Mammary epithelial cell (primary cell): ENCODE data around the gene CD1B.

Source experiments
- EZH2 ChIP-seq: IDR thresholded peaks from 2 replicates; pipeline ENCODE4 v1.6.1; 2012; ENCODE audit warnings: low read length, inconsistent platforms, borderline replicate concordance
- TF ChIP-seq, protein P1 (sequence below), 2 donors: IDR thresholded peaks in 1 of 2; conservative IDR thresholded peaks in 1 of 2; 2 replicates each; pipeline ENCODE4 v1.5.1; 2011 to 2012; ENCODE audit warnings: inconsistent platforms in 2 of 2, low read length in 2 of 2, mild to moderate bottlenecking in 2 of 2, control low read depth in 1 of 2, low read depth in 1 of 2; ENCODE audit not compliant: insufficient read depth in 1 of 2; ENCODE audit errors: extremely low read depth in 1 of 2

DNA sequence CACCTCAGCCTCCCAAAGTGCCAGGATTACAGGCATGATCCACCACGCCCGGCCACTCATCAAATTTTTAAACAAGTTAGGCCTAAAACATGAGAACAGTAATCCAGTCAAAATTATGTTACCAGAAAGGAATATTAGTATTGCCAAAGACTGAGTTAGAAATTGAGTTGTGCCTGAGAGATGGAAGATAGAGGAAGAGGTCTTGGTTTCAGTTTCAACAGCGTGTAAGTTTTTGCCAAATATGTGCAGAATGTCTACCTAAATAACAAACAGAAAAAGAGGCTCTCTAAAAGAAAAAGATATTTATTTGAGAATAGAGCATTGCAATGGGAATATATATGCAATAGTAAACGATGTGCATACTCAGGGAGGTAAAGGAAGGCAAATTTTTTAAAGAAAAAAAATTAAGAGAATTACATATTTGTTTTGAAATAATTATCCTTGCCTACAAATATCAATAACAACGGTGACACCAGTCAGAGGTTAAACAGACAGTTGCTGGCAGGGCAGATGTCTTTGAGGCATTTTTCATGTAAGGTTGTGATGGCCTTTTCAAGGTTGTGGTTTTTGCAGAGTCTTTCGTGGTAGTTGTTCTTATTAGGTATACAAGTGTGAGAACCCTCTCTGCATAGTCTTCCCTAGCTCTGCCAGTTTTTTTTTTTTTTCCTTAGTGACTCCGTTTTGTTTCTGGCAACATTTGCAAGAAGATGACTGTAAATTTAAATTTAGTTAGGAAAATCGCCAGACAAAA lies 2.2 kb upstream of the CD1B start:
- TF ChIP-seq, protein P1, sequence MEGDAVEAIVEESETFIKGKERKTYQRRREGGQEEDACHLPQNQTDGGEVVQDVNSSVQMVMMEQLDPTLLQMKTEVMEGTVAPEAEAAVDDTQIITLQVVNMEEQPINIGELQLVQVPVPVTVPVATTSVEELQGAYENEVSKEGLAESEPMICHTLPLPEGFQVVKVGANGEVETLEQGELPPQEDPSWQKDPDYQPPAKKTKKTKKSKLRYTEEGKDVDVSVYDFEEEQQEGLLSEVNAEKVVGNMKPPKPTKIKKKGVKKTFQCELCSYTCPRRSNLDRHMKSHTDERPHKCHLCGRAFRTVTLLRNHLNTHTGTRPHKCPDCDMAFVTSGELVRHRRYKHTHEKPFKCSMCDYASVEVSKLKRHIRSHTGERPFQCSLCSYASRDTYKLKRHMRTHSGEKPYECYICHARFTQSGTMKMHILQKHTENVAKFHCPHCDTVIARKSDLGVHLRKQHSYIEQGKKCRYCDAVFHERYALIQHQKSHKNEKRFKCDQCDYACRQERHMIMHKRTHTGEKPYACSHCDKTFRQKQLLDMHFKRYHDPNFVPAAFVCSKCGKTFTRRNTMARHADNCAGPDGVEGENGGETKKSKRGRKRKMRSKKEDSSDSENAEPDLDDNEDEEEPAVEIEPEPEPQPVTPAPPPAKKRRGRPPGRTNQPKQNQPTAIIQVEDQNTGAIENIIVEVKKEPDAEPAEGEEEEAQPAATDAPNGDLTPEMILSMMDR (conservative IDR thresholded peaks at IDR 0.05 in 1 of 2, IDR thresholded peaks at IDR 0.05 in 1 of 2; ENCODE audit: extremely low read depth in 1 of 2, insufficient read depth in 1 of 2, low read depth in 1 of 2, low read length in 2 of 2) = no peak
- TF ChIP-seq EZH2 = no peak
